K562 (cell line): Measurements from ENCODE around the gene CSF1. TPM values are rescaled to one million over a fixed set of nuclear protein-coding genes. Genes with fewer than 3 reads are reported as not detected.

Experiments
- RB1 ChIP-seq: fragments of 450-650 bp; IDR thresholded peaks from 2 replicates; pipeline ENCODE4 v1.6.1; 2017; ENCODE audit warnings: low read depth, mild to moderate bottlenecking
- polyA plus RNA-seq, 8 experiments: library from polyadenylated mRNA; depleted of rRNA in 4 of 8; stranded (reverse) in 5 of 8; unstranded in 3 of 8; fragments of >200 nt; fragmentation: Nextera tagmentation in 2 of 8; fragmentation: Illumina TruSeq in 1 of 8; extraction: Ambion mirVana in 2 of 8; extraction: Trizol in 1 of 8; gene quantifications; 2 replicates each; pipeline versions ENCODE4 v1.2.1 to v1.2.3, GENCODE V29; 2011 to 2014; ENCODE audit warnings: inconsistent platforms in 1 of 8, missing spikeins in 1 of 8
- total RNA-seq, 7 experiments: library from RNA; depleted of rRNA in 6 of 7; stranded (reverse); fragments of >200 nt in 6 of 7; fragmentation: Illumina TruSeq in 2 of 7; extraction: Trizol in 2 of 7; gene quantifications; 2 replicates each; pipeline versions ENCODE4 v1.2.1 to v1.2.3, GENCODE V29; 2011 to 2021; ENCODE audit warnings: low replicate concordance in 1 of 7
- TF ChIP-seq, protein P1 (sequence below), 2 experiments: fragments of 450-650 bp; formaldehyde crosslinking in 1 of 2; IDR thresholded peaks; 2 replicates each; pipeline versions ENCODE4 v1.4.0 to v1.6.1; 2014 to 2020; ENCODE audit warnings: mild to moderate bottlenecking in 2 of 2, borderline replicate concordance in 1 of 2, low read depth in 1 of 2

Gene CSF1
- total and polyA plus RNA-seq, 9 of the 15 experiments (the other 6 are each of a cell fraction or from before 2014, with no cell fraction given), result 0.18 to 11.8 (median 2.8) TPM

- TF ChIP-seq, protein P1, sequence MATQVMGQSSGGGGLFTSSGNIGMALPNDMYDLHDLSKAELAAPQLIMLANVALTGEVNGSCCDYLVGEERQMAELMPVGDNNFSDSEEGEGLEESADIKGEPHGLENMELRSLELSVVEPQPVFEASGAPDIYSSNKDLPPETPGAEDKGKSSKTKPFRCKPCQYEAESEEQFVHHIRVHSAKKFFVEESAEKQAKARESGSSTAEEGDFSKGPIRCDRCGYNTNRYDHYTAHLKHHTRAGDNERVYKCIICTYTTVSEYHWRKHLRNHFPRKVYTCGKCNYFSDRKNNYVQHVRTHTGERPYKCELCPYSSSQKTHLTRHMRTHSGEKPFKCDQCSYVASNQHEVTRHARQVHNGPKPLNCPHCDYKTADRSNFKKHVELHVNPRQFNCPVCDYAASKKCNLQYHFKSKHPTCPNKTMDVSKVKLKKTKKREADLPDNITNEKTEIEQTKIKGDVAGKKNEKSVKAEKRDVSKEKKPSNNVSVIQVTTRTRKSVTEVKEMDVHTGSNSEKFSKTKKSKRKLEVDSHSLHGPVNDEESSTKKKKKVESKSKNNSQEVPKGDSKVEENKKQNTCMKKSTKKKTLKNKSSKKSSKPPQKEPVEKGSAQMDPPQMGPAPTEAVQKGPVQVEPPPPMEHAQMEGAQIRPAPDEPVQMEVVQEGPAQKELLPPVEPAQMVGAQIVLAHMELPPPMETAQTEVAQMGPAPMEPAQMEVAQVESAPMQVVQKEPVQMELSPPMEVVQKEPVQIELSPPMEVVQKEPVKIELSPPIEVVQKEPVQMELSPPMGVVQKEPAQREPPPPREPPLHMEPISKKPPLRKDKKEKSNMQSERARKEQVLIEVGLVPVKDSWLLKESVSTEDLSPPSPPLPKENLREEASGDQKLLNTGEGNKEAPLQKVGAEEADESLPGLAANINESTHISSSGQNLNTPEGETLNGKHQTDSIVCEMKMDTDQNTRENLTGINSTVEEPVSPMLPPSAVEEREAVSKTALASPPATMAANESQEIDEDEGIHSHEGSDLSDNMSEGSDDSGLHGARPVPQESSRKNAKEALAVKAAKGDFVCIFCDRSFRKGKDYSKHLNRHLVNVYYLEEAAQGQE (IDR thresholded peaks at IDR 0.05; ENCODE audit: borderline replicate concordance), result no peak
- TF ChIP-seq, protein P1 (CRISPR knock-in tag; IDR thresholded peaks at IDR 0.05; ENCODE audit: low read depth), result no peak
- no peak for TF ChIP-seq RB1
Observed at GRCh38 chr1:109906839-109907180, 3.8 kb upstream of the CSF1 start (continued).
